ENCODE measurements around the gene HDAC1.
A peak's percentile ranks its signal among the peaks of the same experiment; 100 is the strongest.
"Not testable (repeated sequence)": the region's sequence is repeated elsewhere in the genome, so short reads cannot be mapped to it uniquely, and the experiment has no call there.

Gene HDAC1

GRCh38 chr1:32351399-32352238 is 59.7 kb downstream of the HDAC1 start:
- DNase-seq: peak; percentile 91

- DNase-seq: no peak
Observed at GRCh38 chr1:32352239-32352745, 60.4 kb downstream of the HDAC1 start.

GRCh38 chr1:32352831-32353383 is 61.0 kb downstream of the HDAC1 start:
- no peak for DNase-seq

GRCh38 chr1:32353431-32353830 is 61.5 kb downstream of the HDAC1 start:
- DNase-seq: no peak

GRCh38 chr1:32353886-32354570 is 62.1 kb downstream of the HDAC1 start:
- no peak for DNase-seq

- not testable (repeated sequence) for DNase-seq
Observed at GRCh38 chr1:32355778-32356177, 63.9 kb downstream of the HDAC1 start.

GRCh38 chr1:32356478-32356877 is 64.6 kb downstream of the HDAC1 start:
- no peak for DNase-seq

GRCh38 chr1:32357614-32358013 is 65.7 kb downstream of the HDAC1 start:
- DNase-seq: no peak

- no peak for DNase-seq
Observed at GRCh38 chr1:32358435-32358834, 66.6 kb downstream of the HDAC1 start.

GRCh38 chr1:32361308-32361673 is 69.4 kb downstream of the HDAC1 start:
- DNase-seq: no peak

- DNase-seq: peak; percentile 29
Observed at GRCh38 chr1:32361674-32362473, 70.0 kb downstream of the HDAC1 start.

GRCh38 chr1:32362474-32363313 is 70.8 kb downstream of the HDAC1 start, which contains the start of the genes FAM229A and TSSK3:
FAM229A (minus strand) TSS chr1:32362485; CDS start chr1:32362091, 394 bp downstream.
TSSK3 (plus strand) TSS chr1:32362539; CDS start chr1:32362702, 163 bp downstream.
- no peak for DNase-seq

GRCh38 chr1:32363713-32364112 is 71.8 kb downstream of the HDAC1 start:
- DNase-seq: no peak

- no peak for DNase-seq
Observed at GRCh38 chr1:32364836-32365235, 73.0 kb downstream of the HDAC1 start.

- DNase-seq: no peak
Observed at GRCh38 chr1:32365445-32365844, 73.6 kb downstream of the HDAC1 start.

- DNase-seq: no peak
Observed at GRCh38 chr1:32367912-32368635, 76.2 kb downstream of the HDAC1 start.

- peak; percentile 36 for DNase-seq
Observed at GRCh38 chr1:32372149-32372756, 80.4 kb downstream of the HDAC1 start.

GRCh38 chr1:32373996-32374592 is 82.2 kb downstream of the HDAC1 start:
- DNase-seq: no peak

GRCh38 chr1:32376199-32376598 is 84.3 kb downstream of the HDAC1 start:
- DNase-seq: no peak

GRCh38 chr1:32377541-32378220 is 85.8 kb downstream of the HDAC1 start:
- DNase-seq: no peak
